K562 (cell line): Measurements from ENCODE around the gene SLC4A2. TPM values are rescaled to one million over a fixed set of nuclear protein-coding genes. Genes with fewer than 3 reads are reported as not detected.

Experiments
- CBX5 ChIP-seq: IDR thresholded peaks from 2 replicates; pipeline ENCODE4 v1.6.1; 2014; ENCODE audit warnings: low read depth, borderline replicate concordance
- ETV1 ChIP-seq: fragments of 450-650 bp; conservative IDR thresholded peaks from 2 replicates; pipeline ENCODE4 v1.6.1; 2016; ENCODE audit warnings: missing genetic modification characterization, control low read depth, low read depth, missing compliant biosample characterization
- FUS ChIP-seq: fragments of 200-400 bp; formaldehyde crosslinking; optimal IDR thresholded peaks from 2 replicates; pipeline ENCODE3; 2017; ENCODE audit warnings: low read depth, low read length
- HMGN3 ChIP-seq: IDR thresholded peaks from 2 replicates; pipeline ENCODE4 v1.6.1; 2011; ENCODE audit warnings: borderline replicate concordance, low read depth, mild to moderate bottlenecking, mixed read lengths, low read length; ENCODE audit not compliant: insufficient read length; ENCODE audit errors: extremely low read depth
- KDM1A ChIP-seq, 2 experiments: fragments of 450-650 bp; IDR thresholded peaks; 2 replicates each; pipeline ENCODE4 v1.6.1; 2016; ENCODE audit warnings: mild to moderate bottlenecking in 2 of 2
- KLF13 ChIP-seq: fragments of 450-650 bp; IDR thresholded peaks from 2 replicates; pipeline ENCODE4 v1.6.1; 2016; ENCODE audit warnings: missing genetic modification characterization, low read depth, mild to moderate bottlenecking, missing compliant biosample characterization, moderate library complexity, borderline replicate concordance
- KLF6 ChIP-seq: fragments of 250-450 bp; sonication (Bioruptor Pico); IDR thresholded peaks from 2 replicates; pipeline ENCODE4 v1.4.0; 2020; ENCODE audit warnings: mild to moderate bottlenecking, moderate library complexity, borderline replicate concordance
- LCOR ChIP-seq: sonication (generic); formaldehyde crosslinking; IDR thresholded peaks from 2 replicates; pipeline ENCODE4 v1.8.0; 2022; ENCODE audit warnings: mild to moderate bottlenecking, missing genetic modification reagents
- LEF1 ChIP-seq: fragments of 450-650 bp; IDR thresholded peaks from 2 replicates; pipeline ENCODE4 v1.6.1; 2016; ENCODE audit warnings: mild to moderate bottlenecking
- MECOM ChIP-seq: fragments of 250-450 bp; sonication (Bioruptor Pico); IDR thresholded peaks from 2 replicates; pipeline ENCODE4 v1.8.0; 2022; ENCODE audit warnings: inconsistent platforms
- NCOR1 ChIP-seq: fragments of 450-650 bp; IDR thresholded peaks from 2 replicates; pipeline ENCODE4 v1.6.1; 2016; ENCODE audit warnings: mild to moderate bottlenecking, moderate library complexity
- NFATC3 ChIP-seq: fragments of 450-650 bp; IDR thresholded peaks from 2 replicates; pipeline ENCODE4 v1.6.1; 2017; ENCODE audit warnings: mild to moderate bottlenecking
- NFRKB ChIP-seq: fragments of 450-650 bp; IDR thresholded peaks from 2 replicates; pipeline ENCODE4 v1.6.1; 2016; ENCODE audit warnings: low read depth
- PCBP1 ChIP-seq: fragments of 200-400 bp; formaldehyde crosslinking; IDR thresholded peaks from 2 replicates; pipeline ENCODE4 v1.6.1; 2018; ENCODE audit warnings: mild to moderate bottlenecking, low read depth, low read length; ENCODE audit not compliant: poor library complexity, severe bottlenecking
- POLR2AphosphoS2 ChIP-seq: IDR thresholded peaks from 2 replicates; pipeline ENCODE4 v1.6.1; 2012; ENCODE audit warnings: low read length, improper control_type of control experiment
- POLR2G ChIP-seq: fragments of 200-400 bp; formaldehyde crosslinking; IDR thresholded peaks from 2 replicates; pipeline ENCODE4 v1.6.1; 2017; ENCODE audit warnings: low read depth, mild to moderate bottlenecking, antibody characterized with exemption, low read length, moderate library complexity
- RBFOX2 ChIP-seq: fragments of 200-400 bp; formaldehyde crosslinking; IDR thresholded peaks from 2 replicates; pipeline ENCODE4 v1.6.1; 2017; ENCODE audit warnings: low read depth, mild to moderate bottlenecking, low read length, moderate library complexity
- RBM15 ChIP-seq: fragments of 200-400 bp; formaldehyde crosslinking; IDR thresholded peaks from 2 replicates; pipeline ENCODE4 v1.6.1; 2018; ENCODE audit warnings: mild to moderate bottlenecking, low read length, moderate library complexity; ENCODE audit not compliant: insufficient read depth
- SNIP1 ChIP-seq: fragments of 450-650 bp; IDR thresholded peaks from 2 replicates; pipeline ENCODE4 v1.7.1; 2017; ENCODE audit warnings: low read depth, mild to moderate bottlenecking
- TFAP4 ChIP-seq: sonication (generic); formaldehyde crosslinking; IDR thresholded peaks from 2 replicates; pipeline ENCODE4 v1.8.0; 2022; ENCODE audit warnings: missing genetic modification reagents, mild to moderate bottlenecking, moderate library complexity, borderline replicate concordance
- ZKSCAN1 ChIP-seq: fragments of 150-350 bp; IDR thresholded peaks from 2 replicates; pipeline ENCODE4 v1.6.1; 2016; ENCODE audit warnings: low read depth, low read length
- ZMIZ1 ChIP-seq, 2 experiments: fragments of 150-350 bp in 1 of 2; IDR thresholded peaks; 2 replicates each; pipeline ENCODE4 v1.6.1; 2012 to 2016; ENCODE audit warnings: low read depth in 2 of 2, low read length in 2 of 2, mild to moderate bottlenecking in 1 of 2, moderate library complexity in 1 of 2
- ZNF197 ChIP-seq: fragments of 200-800 bp; sonication (Bioruptor generic); IDR thresholded peaks from 2 replicates; pipeline ENCODE4 v1.6.1; 2016; ENCODE audit warnings: low read depth, missing genetic modification characterization, missing compliant biosample characterization
- ZNF280B ChIP-seq: fragments of 250-450 bp; sonication (Bioruptor Pico); IDR thresholded peaks from 2 replicates; pipeline ENCODE4 v1.5.1; 2021; ENCODE audit warnings: mild to moderate bottlenecking
- ZNF408 ChIP-seq: fragments of 250-450 bp; sonication (Bioruptor Pico); IDR thresholded peaks from 2 replicates; pipeline ENCODE4 v1.4.0; 2020; ENCODE audit warnings: low read depth, mild to moderate bottlenecking, moderate library complexity
- ZZZ3 ChIP-seq: fragments of 450-650 bp; IDR thresholded peaks from 2 replicates; pipeline ENCODE4 v1.6.1; 2016; ENCODE audit warnings: antibody characterized with exemption, mild to moderate bottlenecking, moderate library complexity
- polyA plus RNA-seq, 8 experiments: library from polyadenylated mRNA; depleted of rRNA in 4 of 8; stranded (reverse) in 5 of 8; unstranded in 3 of 8; fragments of >200 nt; fragmentation: Nextera tagmentation in 2 of 8; fragmentation: Illumina TruSeq in 1 of 8; extraction: Ambion mirVana in 2 of 8; extraction: Trizol in 1 of 8; gene quantifications; 2 replicates each; pipeline versions ENCODE4 v1.2.1 to v1.2.3, GENCODE V29; 2011 to 2014; ENCODE audit warnings: inconsistent platforms in 1 of 8, missing spikeins in 1 of 8
- total RNA-seq, 7 experiments: library from RNA; depleted of rRNA in 6 of 7; stranded (reverse); fragments of >200 nt in 6 of 7; fragmentation: Illumina TruSeq in 2 of 7; extraction: Trizol in 2 of 7; gene quantifications; 2 replicates each; pipeline versions ENCODE4 v1.2.1 to v1.2.3, GENCODE V29; 2011 to 2021; ENCODE audit warnings: low replicate concordance in 1 of 7

Gene SLC4A2
- total and polyA plus RNA-seq, 9 of the 15 experiments (the other 6 are each of a cell fraction or from before 2014, with no cell fraction given) = 11.4 to 375 (median 130) TPM

- TF ChIP-seq ZNF197 (CRISPR knock-in tag) (no peak), PCBP1 (no peak), KLF6 (CRISPR knock-in tag) (no peak), POLR2AphosphoS2 (peak; percentile 88), KLF13 (no peak), TFAP4 (CRISPR knock-in tag) (peak; percentile 51; the same call in 1 of the 2 replicates), ZNF280B (CRISPR knock-in tag) (no peak), FUS (no peak), NFRKB (no peak), ETV1 (no peak), LEF1 (no peak), RBM15 (no peak), NFATC3 (no peak), ZNF408 (CRISPR knock-in tag) (no peak), HMGN3 (peak; percentile 35), ZKSCAN1 (no peak), LCOR (no peak), POLR2G (peak; percentile 49), ZMIZ1 (IDR thresholded peaks at IDR 0.05; ENCODE audit: low read depth in 2 of 2, low read length in 2 of 2) (no peak), ZZZ3 (no peak), SNIP1 (no peak), NCOR1 (no peak), KDM1A (IDR thresholded peaks at IDR 0.05) (no peak), CBX5 (no peak), MECOM (CRISPR knock-in tag) (no peak), RBFOX2 (peak; percentile 24; the same call in 1 of the 2 replicates)
Measured at GRCh38 chr7:151075978-151076426, 16.6 kb downstream of the SLC4A2 start (continued).
